NB4 (cell line): ENCODE data around the gene MICAL3.

Experiments
- CTCF ChIP-seq: IDR thresholded peaks from one replicate; pipeline ENCODE4 v1.5.1; 2012; ENCODE audit warnings: low read depth, low read length
- POLR2A ChIP-seq: IDR thresholded peaks from 2 replicates; pipeline ENCODE4 v1.6.1; 2011; ENCODE audit warnings: mild to moderate bottlenecking; ENCODE audit not compliant: insufficient read length; ENCODE audit errors: extremely low read depth
- TF ChIP-seq, protein P1 (sequence below): IDR thresholded peaks from 2 replicates; pipeline ENCODE4 v1.6.1; 2011; ENCODE audit warnings: low read depth, low read length

- TF ChIP-seq CTCF (no peak), POLR2A (no peak)
- TF ChIP-seq, protein P1, sequence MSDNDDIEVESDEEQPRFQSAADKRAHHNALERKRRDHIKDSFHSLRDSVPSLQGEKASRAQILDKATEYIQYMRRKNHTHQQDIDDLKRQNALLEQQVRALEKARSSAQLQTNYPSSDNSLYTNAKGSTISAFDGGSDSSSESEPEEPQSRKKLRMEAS: no peak
Observed at GRCh38 chr22:17845790-17846189, 178.6 kb downstream of the MICAL3 start.
